NCI-H2196 treated with DMSO at 0.1 percent for 48 hours (cell line): ENCODE measurements around the gene SDHAF3.
A peak's percentile ranks its signal among the peaks of the same experiment; 100 is the strongest.
"Not testable (repeated sequence)": the region's sequence is repeated elsewhere in the genome, so short reads cannot be mapped to it uniquely, and the experiment has no call there.

Experiments used
- DNase-seq: peaks from one replicate; lab custom pipeline; 2025; ENCODE audit not compliant: unreplicated experiment; lab: John Stamatoyannopoulos, UW

Gene SDHAF3

GRCh38 chr7:97117372-97118188, at the start of gene SDHAF3:
SDHAF3 (plus strand) TSS chr7:97117698; CDS start chr7:97117724, 26 bp downstream.
- DNase-seq: peak; percentile 95

GRCh38 chr7:97072025-97072424, 45.5 kb upstream of the SDHAF3 start:
- not testable (repeated sequence) for DNase-seq

- no peak for DNase-seq
Observed at GRCh38 chr7:97075928-97076327, 41.6 kb upstream of the SDHAF3 start.

GRCh38 chr7:97078023-97078969, 39.2 kb upstream of the SDHAF3 start:
- no peak for DNase-seq

- DNase-seq: no peak
Observed at GRCh38 chr7:97079300-97079699, 38.2 kb upstream of the SDHAF3 start.

GRCh38 chr7:97081521-97082300, 35.8 kb upstream of the SDHAF3 start:
- no peak for DNase-seq

- DNase-seq: no peak
Observed at GRCh38 chr7:97088364-97088763, 29.1 kb upstream of the SDHAF3 start.

GRCh38 chr7:97089771-97090170, 27.7 kb upstream of the SDHAF3 start:
- DNase-seq: no peak

- no peak for DNase-seq
Observed at GRCh38 chr7:97090761-97091353, 26.6 kb upstream of the SDHAF3 start.

- DNase-seq: no peak
Observed at GRCh38 chr7:97094284-97094930, 23.1 kb upstream of the SDHAF3 start.

- no peak for DNase-seq
Observed at GRCh38 chr7:97096037-97096436, 21.5 kb upstream of the SDHAF3 start.

- DNase-seq: no peak
Observed at GRCh38 chr7:97096661-97097060, 20.8 kb upstream of the SDHAF3 start.

- peak; percentile 70 for DNase-seq
Observed at GRCh38 chr7:97104719-97105238, 12.7 kb upstream of the SDHAF3 start.

- DNase-seq: no peak
Observed at GRCh38 chr7:97107192-97107800, 10.2 kb upstream of the SDHAF3 start.

- DNase-seq: no peak
Observed at GRCh38 chr7:97116308-97116707, 1.2 kb upstream of the SDHAF3 start.

GRCh38 chr7:97117035-97117371, 495 bp upstream of the SDHAF3 start:
- DNase-seq: no peak

- no peak for DNase-seq
Observed at GRCh38 chr7:97118306-97118917, 914 bp downstream of the SDHAF3 start.

- no peak for DNase-seq
Observed at GRCh38 chr7:97119747-97120146, 2.2 kb downstream of the SDHAF3 start.
